Activated T-helper 1 cell treated with anti-CD3 and anti-CD28 coated beads, Interleukin-12 subunit alpha, Interleukin-12 subunit beta, Interleukin-2, Interleukin-4 antibody, amounts not matched to agents 30 ng/mL and 10 ng/mL and 1 ng/mL, durations not matched to agents 14 hours and 24 hours and 36 hours (primary cell): ENCODE data around the gene RIIAD1. TPM values are rescaled to one million over a fixed set of nuclear protein-coding genes. Genes with fewer than 3 reads are reported as not detected.
"Not testable (repeated sequence)": the region's sequence is repeated elsewhere in the genome, so short reads cannot be mapped to it uniquely, and the experiment has no call there.

Experiments
- DNase-seq: peaks from one replicate; pipeline ENCODE4 v3.0.0; 2021; ENCODE audit warnings: low spot score
- H3K27ac Mint-ChIP-seq: one replicate; pipeline ENCODE4 v1.8.0; 2021; ENCODE audit warnings: mild to moderate bottlenecking, mixed read lengths
- H3K27me3 Mint-ChIP-seq: one replicate; pipeline ENCODE4 v1.8.0; 2022; ENCODE audit warnings: mild to moderate bottlenecking, moderate library complexity, mixed read lengths; ENCODE audit not compliant: insufficient read depth
- H3K36me3 Mint-ChIP-seq: one replicate; pipeline ENCODE4 v1.8.0; 2021; ENCODE audit warnings: low read depth, mixed read lengths
- H3K4me1 Mint-ChIP-seq: one replicate; pipeline ENCODE4 v1.8.0; 2021; ENCODE audit warnings: low read depth, mixed read lengths
- H3K4me3 Mint-ChIP-seq: one replicate; pipeline ENCODE4 v1.8.0; 2021; ENCODE audit warnings: mild to moderate bottlenecking, moderate library complexity, mixed read lengths
- H3K9me3 Mint-ChIP-seq: one replicate; pipeline ENCODE4 v1.8.0; 2021; ENCODE audit warnings: mixed read lengths
- intact Hi-C: fragments of 100-400 bp; cut with micrococcal nuclease; formaldehyde crosslinking; loops from one replicate; pipeline ENCODE4 v1.15.1; 2024
- total RNA-seq: library from RNA; stranded (reverse); gene quantifications from 2 replicates; pipeline ENCODE4 v1.2.3, GENCODE V29; 2022

Gene RIIAD1
- total RNA-seq: not detected in 2 replicates

GRCh38 chr1:151720974-151721787 is at the start of gene RIIAD1:
TSS of gene RIIAD1 (plus strand) at chr1:151721522. CDS start at chr1:151721537, 15 bp downstream.
- Mint-ChIP-seq H3K27ac (no peak within 1 kb of the TSS), H3K9me3 (no peaks in the 10 kb centered on the region), H3K4me3 (peak within 1 kb of the TSS; percentile 77), H3K36me3 (no peaks in the 10 kb centered on the region), H3K4me1 (peaks cover 18% of the 10 kb centered on the region), H3K27me3 (peaks cover 76% of the 10 kb centered on the region)
- peak; percentile 36 for DNase-seq
- intact Hi-C loops: loop anchor here (1.0 to 5.0 kb wide), 4 partner anchors 42 to 181 kb away; partner anchors contain the start of genes C2CD4D, MRPL9 and TUFT1

- Mint-ChIP-seq H3K27ac (no peak overlapping the region), H3K4me3 (no peak overlapping the region), H3K9me3 (no peaks in the 10 kb centered on the region), H3K27me3 (no peaks in the 10 kb centered on the region), H3K36me3 (peaks cover 30% of the 10 kb centered on the region), H3K4me1 (no peaks in the 10 kb centered on the region)
- intact Hi-C loops: no loop called here
- DNase-seq: no peak
Measured at GRCh38 chr1:151673407-151673806, 47.9 kb upstream of the RIIAD1 start.

- H3K9me3 Mint-ChIP-seq: no peaks in the 10 kb centered on the region
- peaks cover 9% of the 10 kb centered on the region for H3K36me3 Mint-ChIP-seq
- intact Hi-C loops: no loop called here
- H3K27me3 Mint-ChIP-seq: no peaks in the 10 kb centered on the region
- no peak overlapping the region for H3K4me3 Mint-ChIP-seq
- H3K27ac Mint-ChIP-seq: no peak overlapping the region
- no peaks in the 10 kb centered on the region for H3K4me1 Mint-ChIP-seq
- no peak for DNase-seq
Measured at GRCh38 chr1:151680391-151680790, 40.9 kb upstream of the RIIAD1 start.

GRCh38 chr1:151680826-151681225 is 40.5 kb upstream of the RIIAD1 start:
- H3K27me3 Mint-ChIP-seq: no peaks in the 10 kb centered on the region
- H3K36me3 Mint-ChIP-seq: peaks cover 9% of the 10 kb centered on the region
- no peak for DNase-seq
- H3K27ac Mint-ChIP-seq: no peak overlapping the region
- no peak overlapping the region for H3K4me3 Mint-ChIP-seq
- H3K9me3 Mint-ChIP-seq: no peaks in the 10 kb centered on the region
- intact Hi-C loops: no loop called here
- H3K4me1 Mint-ChIP-seq: no peaks in the 10 kb centered on the region

GRCh38 chr1:151681923-151682322 is 39.4 kb upstream of the RIIAD1 start:
- H3K27ac Mint-ChIP-seq: no peak overlapping the region
- no peaks in the 10 kb centered on the region for H3K27me3 Mint-ChIP-seq
- H3K4me3 Mint-ChIP-seq: no peak overlapping the region
- intact Hi-C loops: no loop called here
- H3K36me3 Mint-ChIP-seq: peaks cover 11% of the 10 kb centered on the region
- H3K4me1 Mint-ChIP-seq: no peaks in the 10 kb centered on the region
- no peaks in the 10 kb centered on the region for H3K9me3 Mint-ChIP-seq
- no peak for DNase-seq

GRCh38 chr1:151682901-151683300 is 38.4 kb upstream of the RIIAD1 start:
- DNase-seq, intact Hi-C loops, H3K4me1 Mint-ChIP-seq, H3K27ac Mint-ChIP-seq, H3K27me3 Mint-ChIP-seq, H3K4me3 Mint-ChIP-seq, H3K9me3 Mint-ChIP-seq: not testable (repeated sequence)
- peaks cover 11% of the 10 kb centered on the region for H3K36me3 Mint-ChIP-seq

- H3K36me3 Mint-ChIP-seq: peaks cover 10% of the 10 kb centered on the region
- H3K9me3 Mint-ChIP-seq: no peaks in the 10 kb centered on the region
- H3K27ac Mint-ChIP-seq: no peak overlapping the region
- H3K4me1 Mint-ChIP-seq: no peaks in the 10 kb centered on the region
- no peak overlapping the region for H3K4me3 Mint-ChIP-seq
- no peak for DNase-seq
- intact Hi-C loops: no loop called here
- no peaks in the 10 kb centered on the region for H3K27me3 Mint-ChIP-seq
Measured at GRCh38 chr1:151684128-151684527, 37.2 kb upstream of the RIIAD1 start.

- no peaks in the 10 kb centered on the region for H3K4me1 Mint-ChIP-seq
- peaks cover 6% of the 10 kb centered on the region for H3K36me3 Mint-ChIP-seq
- no peaks in the 10 kb centered on the region for H3K9me3 Mint-ChIP-seq
- no peak overlapping the region for H3K27ac Mint-ChIP-seq
- DNase-seq: no peak
- intact Hi-C loops: no loop called here
- H3K27me3 Mint-ChIP-seq: no peaks in the 10 kb centered on the region
- no peak overlapping the region for H3K4me3 Mint-ChIP-seq
Measured at GRCh38 chr1:151686561-151686960, 34.8 kb upstream of the RIIAD1 start.

- H3K4me3 Mint-ChIP-seq: no peak overlapping the region
- intact Hi-C loops: no loop called here
- H3K27ac Mint-ChIP-seq: no peak overlapping the region
- no peaks in the 10 kb centered on the region for H3K9me3 Mint-ChIP-seq
- no peaks in the 10 kb centered on the region for H3K27me3 Mint-ChIP-seq
- H3K36me3 Mint-ChIP-seq: peaks cover 13% of the 10 kb centered on the region
- no peak for DNase-seq
- no peaks in the 10 kb centered on the region for H3K4me1 Mint-ChIP-seq
Measured at GRCh38 chr1:151689494-151689893, 31.8 kb upstream of the RIIAD1 start.

GRCh38 chr1:151692226-151692625 is 29.1 kb upstream of the RIIAD1 start:
- no peak for DNase-seq
- no peaks in the 10 kb centered on the region for H3K27me3 Mint-ChIP-seq
- no peak overlapping the region for H3K4me3 Mint-ChIP-seq
- no peaks in the 10 kb centered on the region for H3K4me1 Mint-ChIP-seq
- no peak overlapping the region for H3K27ac Mint-ChIP-seq
- peaks cover 13% of the 10 kb centered on the region for H3K36me3 Mint-ChIP-seq
- H3K9me3 Mint-ChIP-seq: no peaks in the 10 kb centered on the region
- intact Hi-C loops: no loop called here

GRCh38 chr1:151693057-151693651 is 28.2 kb upstream of the RIIAD1 start:
- no peak for DNase-seq
- Mint-ChIP-seq H3K4me3 (no peak overlapping the region), H3K27ac (no peak overlapping the region), H3K4me1 (no peaks in the 10 kb centered on the region), H3K9me3 (no peaks in the 10 kb centered on the region), H3K27me3 (no peaks in the 10 kb centered on the region), H3K36me3 (peaks cover 13% of the 10 kb centered on the region)
- intact Hi-C loops: loop anchor here (1.0 kb wide), 2 partner anchors 42 to 143 kb away; no protein-coding TSS in a partner anchor

- H3K9me3 Mint-ChIP-seq: no peaks in the 10 kb centered on the region
- no peaks in the 10 kb centered on the region for H3K4me1 Mint-ChIP-seq
- no peak overlapping the region for H3K27ac Mint-ChIP-seq
- DNase-seq: no peak
- no peak overlapping the region for H3K4me3 Mint-ChIP-seq
- H3K27me3 Mint-ChIP-seq: no peaks in the 10 kb centered on the region
- intact Hi-C loops: no loop called here
- H3K36me3 Mint-ChIP-seq: peaks cover 3% of the 10 kb centered on the region
Measured at GRCh38 chr1:151701515-151701914, 19.8 kb upstream of the RIIAD1 start.

GRCh38 chr1:151702936-151703335 is 18.4 kb upstream of the RIIAD1 start:
- intact Hi-C loops: no loop called here
- H3K27ac Mint-ChIP-seq: no peak overlapping the region
- no peak for DNase-seq
- H3K4me1 Mint-ChIP-seq: no peaks in the 10 kb centered on the region
- no peaks in the 10 kb centered on the region for H3K27me3 Mint-ChIP-seq
- peaks cover 3% of the 10 kb centered on the region for H3K36me3 Mint-ChIP-seq
- H3K9me3 Mint-ChIP-seq: no peaks in the 10 kb centered on the region
- H3K4me3 Mint-ChIP-seq: no peak overlapping the region
